CD8-positive, alpha-beta memory T cell (primary cell): ENCODE measurements around the gene SMYD3. TPM values are rescaled to one million over a fixed set of nuclear protein-coding genes. Genes with fewer than 3 reads are reported as not detected.

Source experiments
- CTCF ChIA-PET: fragments of 350-600 bp; sonication (Branson Sonifier 250); formaldehyde crosslinking; loops from one replicate; lab custom pipeline; 2021; ENCODE audit warnings: antibody characterized with exemption; lab: Charles Lee
- POLR2A ChIA-PET: fragments of 350-600 bp; sonication (Branson Sonifier 250); formaldehyde crosslinking; loops from one replicate; lab custom pipeline; 2021; ENCODE audit warnings: antibody characterized with exemption; lab: Charles Lee
- DNase-seq, 5 donors: peaks; one replicate each; pipeline versions ENCODE4 v3.0.0 to v3.0.0-alpha.2; 2020 to 2022; ENCODE audit warnings: mixed read lengths in 1 of 5
- H3K27ac ChIP-seq: one replicate; pipeline ENCODE4 v1.7.0; 2013; ENCODE audit warnings: low read depth, mild to moderate bottlenecking, low read length, moderate library complexity
- H3K27me3 ChIP-seq: 2 replicates; pipeline ENCODE4 v1.7.0; 2013; ENCODE audit warnings: low read length, mild to moderate bottlenecking; ENCODE audit not compliant: insufficient read depth, poor library complexity, severe bottlenecking
- H3K36me3 ChIP-seq: 2 replicates; pipeline ENCODE4 v1.7.0; 2013; ENCODE audit warnings: mild to moderate bottlenecking, low read length, moderate library complexity; ENCODE audit not compliant: insufficient read depth
- H3K4me1 ChIP-seq: 2 replicates; pipeline ENCODE4 v1.7.0; 2013; ENCODE audit warnings: mild to moderate bottlenecking, low read length, moderate library complexity; ENCODE audit not compliant: insufficient read depth
- H3K4me3 ChIP-seq: 2 replicates; pipeline ENCODE4 v1.7.0; 2013; ENCODE audit warnings: mild to moderate bottlenecking, low read length
- H3K9me3 ChIP-seq: 2 replicates; pipeline ENCODE4 v1.7.0; 2013; ENCODE audit warnings: mild to moderate bottlenecking, low read length
- H3K27ac Mint-ChIP-seq, 8 donors: one replicate each; pipeline ENCODE4 v1.8.0; 2020 to 2021; ENCODE audit warnings: mixed read lengths in 8 of 8, mild to moderate bottlenecking in 6 of 8, inconsistent platforms in 3 of 8, moderate library complexity in 3 of 8
- H3K27me3 Mint-ChIP-seq, 2 donors: one replicate each; pipeline ENCODE4 v1.8.0; 2020 to 2021; ENCODE audit warnings: mixed read lengths in 2 of 2, mild to moderate bottlenecking in 1 of 2, moderate library complexity in 1 of 2
- H3K36me3 Mint-ChIP-seq, 3 donors: one replicate each; pipeline ENCODE4 v1.8.0; 2020 to 2021; ENCODE audit warnings: mixed read lengths in 3 of 3, inconsistent platforms in 1 of 3, mild to moderate bottlenecking in 1 of 3
- H3K4me1 Mint-ChIP-seq, 3 donors: one replicate each; pipeline ENCODE4 v1.8.0; 2020 to 2021; ENCODE audit warnings: mixed read lengths in 3 of 3, inconsistent platforms in 1 of 3, mild to moderate bottlenecking in 1 of 3
- H3K4me3 Mint-ChIP-seq, 7 donors: one replicate each; pipeline ENCODE4 v1.8.0; 2020 to 2021; ENCODE audit warnings: mixed read lengths in 7 of 7, mild to moderate bottlenecking in 6 of 7, moderate library complexity in 4 of 7, inconsistent platforms in 2 of 7
- H3K9me3 Mint-ChIP-seq, 5 donors: one replicate each; pipeline ENCODE4 v1.8.0; 2020 to 2022; ENCODE audit warnings: mixed read lengths in 5 of 5, mild to moderate bottlenecking in 3 of 5, moderate library complexity in 2 of 5, inconsistent platforms in 1 of 5
- polyA plus RNA-seq: library from polyadenylated mRNA; unstranded; fragments of 300-500 nt; fragmentation: Illumina TruSeq; gene quantifications from one replicate; pipeline ENCODE4 v1.2.3, GENCODE V29; 2021
- total RNA-seq, 2 experiments: library from RNA; stranded (reverse); gene quantifications; one replicate each; pipeline ENCODE4 v1.2.3, GENCODE V29; 2021

SMYD3 gene
- total and polyA plus RNA-seq, 3 experiments from 2014 or later, result 12.4 to 31.7 (median 14.5) TPM

GRCh38 chr1:245858022-245858721 lies 648.9 kb downstream of the SMYD3 start:
- H3K9me3 Mint-ChIP-seq, result peaks cover 0 to 7% (median 4%) of the 10 kb centered on the region in 5 donors
- Histone ChIP-seq H3K36me3 (no peaks in the 10 kb centered on the region), H3K9me3 (no peaks in the 10 kb centered on the region), H3K4me3 (no peak overlapping the region), H3K27me3 (no peaks in the 10 kb centered on the region), H3K27ac (no peak overlapping the region), H3K4me1 (no peaks in the 10 kb centered on the region)
- CTCF ChIA-PET, result no interaction called here
- H3K4me3 Mint-ChIP-seq, result no peak overlapping the region
- no peaks in the 10 kb centered on the region for H3K4me1 Mint-ChIP-seq
- H3K27ac Mint-ChIP-seq, result no peak overlapping the region
- no peaks in the 10 kb centered on the region for H3K27me3 Mint-ChIP-seq
- POLR2A ChIA-PET, result no interaction called here
- no peak for DNase-seq
- peaks cover 41 to 74% (median 66%) of the 10 kb centered on the region in 3 donors for H3K36me3 Mint-ChIP-seq

GRCh38 chr1:245856944-245857531 lies 650.0 kb downstream of the SMYD3 start:
- Mint-ChIP-seq H3K27me3 (no peaks in the 10 kb centered on the region), H3K27ac (no peak overlapping the region), H3K4me1 (no peaks in the 10 kb centered on the region), H3K9me3 (peaks cover 0 to 7% (median 4%) of the 10 kb centered on the region in 5 donors), H3K36me3 (peaks cover 34 to 71% (median 66%) of the 10 kb centered on the region in 3 donors), H3K4me3 (no peak overlapping the region)
- POLR2A ChIA-PET, result no interaction called here
- no peak for DNase-seq
- Histone ChIP-seq H3K4me3 (no peak overlapping the region), H3K27me3 (no peaks in the 10 kb centered on the region), H3K4me1 (no peaks in the 10 kb centered on the region), H3K9me3 (no peaks in the 10 kb centered on the region), H3K36me3 (no peaks in the 10 kb centered on the region), H3K27ac (no peak overlapping the region)
- CTCF ChIA-PET, result no interaction called here

- Histone ChIP-seq H3K36me3 (no peaks in the 10 kb centered on the region), H3K4me3 (no peak overlapping the region), H3K4me1 (no peaks in the 10 kb centered on the region), H3K9me3 (no peaks in the 10 kb centered on the region), H3K27me3 (no peaks in the 10 kb centered on the region), H3K27ac (no peak overlapping the region)
- no peak for DNase-seq
- Mint-ChIP-seq H3K27ac (no peak overlapping the region), H3K27me3 (no peaks in the 10 kb centered on the region), H3K9me3 (peaks cover 0 to 7% (median 4%) of the 10 kb centered on the region in 5 donors), H3K4me1 (no peaks in the 10 kb centered on the region), H3K36me3 (peaks cover 32 to 63% (median 62%) of the 10 kb centered on the region in 3 donors), H3K4me3 (no peak overlapping the region)
- CTCF ChIA-PET, result no interaction called here
- POLR2A ChIA-PET, result no interaction called here
Observed at GRCh38 chr1:245855846-245856730, 651.0 kb downstream of the SMYD3 start.

GRCh38 chr1:245853291-245853690 lies 653.8 kb downstream of the SMYD3 start:
- ChIA-PET CTCF (no interaction called here), POLR2A (no interaction called here)
- Histone ChIP-seq H3K36me3 (no peaks in the 10 kb centered on the region), H3K4me3 (no peak overlapping the region), H3K27ac (no peak overlapping the region), H3K27me3 (no peaks in the 10 kb centered on the region), H3K9me3 (no peaks in the 10 kb centered on the region), H3K4me1 (no peaks in the 10 kb centered on the region)
- DNase-seq, result no peak
- Mint-ChIP-seq H3K27me3 (no peaks in the 10 kb centered on the region), H3K9me3 (peaks cover 0 to 7% (median 4%) of the 10 kb centered on the region in 5 donors), H3K36me3 (peaks cover 26 to 61% (median 47%) of the 10 kb centered on the region in 3 donors), H3K4me1 (no peaks in the 10 kb centered on the region), H3K27ac (no peak overlapping the region), H3K4me3 (no peak overlapping the region)

GRCh38 chr1:245843101-245843500 lies 664.0 kb downstream of the SMYD3 start:
- ChIA-PET CTCF (no interaction called here), POLR2A (no interaction called here)
- H3K36me3 ChIP-seq, result no peaks in the 10 kb centered on the region
- no peak overlapping the region for H3K4me3 ChIP-seq
- H3K9me3 Mint-ChIP-seq, result no peaks in the 10 kb centered on the region
- H3K27me3 ChIP-seq, result no peaks in the 10 kb centered on the region
- no peak overlapping the region for H3K27ac Mint-ChIP-seq
- H3K27ac ChIP-seq, result no peak overlapping the region
- no peaks in the 10 kb centered on the region for H3K9me3 ChIP-seq
- H3K4me1 ChIP-seq, result no peaks in the 10 kb centered on the region
- no peak overlapping the region for H3K4me3 Mint-ChIP-seq
- no peaks in the 10 kb centered on the region for H3K4me1 Mint-ChIP-seq
- H3K27me3 Mint-ChIP-seq, result no peaks in the 10 kb centered on the region
- DNase-seq, result no peak
- peaks cover 7 to 27% (median 15%) of the 10 kb centered on the region in 3 donors for H3K36me3 Mint-ChIP-seq

GRCh38 chr1:245842106-245842505 lies 665.0 kb downstream of the SMYD3 start:
- H3K36me3 Mint-ChIP-seq, result peaks cover 12 to 37% (median 15%) of the 10 kb centered on the region in 3 donors
- H3K27me3 Mint-ChIP-seq, result no peaks in the 10 kb centered on the region
- Histone ChIP-seq H3K27me3 (no peaks in the 10 kb centered on the region), H3K4me3 (no peak overlapping the region), H3K27ac (no peak overlapping the region), H3K4me1 (no peaks in the 10 kb centered on the region), H3K9me3 (no peaks in the 10 kb centered on the region), H3K36me3 (no peaks in the 10 kb centered on the region)
- H3K27ac Mint-ChIP-seq, result peak overlapping the region in 1 of 8 donors; percentile 4
- H3K9me3 Mint-ChIP-seq, result no peaks in the 10 kb centered on the region
- ChIA-PET CTCF (no interaction called here), POLR2A (no interaction called here)
- H3K4me1 Mint-ChIP-seq, result no peaks in the 10 kb centered on the region
- DNase-seq, result no peak
- no peak overlapping the region for H3K4me3 Mint-ChIP-seq

GRCh38 chr1:245840971-245841370 lies 666.1 kb downstream of the SMYD3 start:
- CTCF ChIA-PET, result interaction anchor here (0.9 kb wide), 1 partner anchor 11 kb away, joined by 3 read pairs; no protein-coding TSS in a partner anchor
- no peaks in the 10 kb centered on the region for H3K4me1 ChIP-seq
- no peaks in the 10 kb centered on the region for H3K27me3 Mint-ChIP-seq
- no peak for DNase-seq
- POLR2A ChIA-PET, result no interaction called here
- H3K36me3 ChIP-seq, result peaks cover 5% of the 10 kb centered on the region
- no peak overlapping the region for H3K4me3 ChIP-seq
- H3K9me3 ChIP-seq, result no peaks in the 10 kb centered on the region
- H3K4me3 Mint-ChIP-seq, result no peak overlapping the region
- no peaks in the 10 kb centered on the region for H3K9me3 Mint-ChIP-seq
- H3K36me3 Mint-ChIP-seq, result peaks cover 10 to 46% (median 21%) of the 10 kb centered on the region in 3 donors
- no peaks in the 10 kb centered on the region for H3K27me3 ChIP-seq
- no peak overlapping the region for H3K27ac Mint-ChIP-seq
- H3K27ac ChIP-seq, result no peak overlapping the region
- no peaks in the 10 kb centered on the region for H3K4me1 Mint-ChIP-seq

- Histone ChIP-seq H3K36me3 (peaks cover 9% of the 10 kb centered on the region), H3K27ac (no peak overlapping the region), H3K4me3 (no peak overlapping the region), H3K9me3 (no peaks in the 10 kb centered on the region), H3K27me3 (no peaks in the 10 kb centered on the region), H3K4me1 (no peaks in the 10 kb centered on the region)
- ChIA-PET CTCF (no interaction called here), POLR2A (no interaction called here)
- Mint-ChIP-seq H3K4me3 (no peak overlapping the region), H3K27ac (no peak overlapping the region), H3K9me3 (peaks cover 0 to 5% (median 0%) of the 10 kb centered on the region in 5 donors), H3K36me3 (peaks cover 3 to 43% (median 33%) of the 10 kb centered on the region in 3 donors), H3K27me3 (no peaks in the 10 kb centered on the region), H3K4me1 (no peaks in the 10 kb centered on the region)
- no peak for DNase-seq
Observed at GRCh38 chr1:245837718-245838117, 669.4 kb downstream of the SMYD3 start.
